HG03521 (cell line): Measurements from ENCODE around the gene STX2.

Source experiments
- ATAC-seq: cut with Tn5 transposase; IDR thresholded peaks from one replicate; pipeline ENCODE4 v1.9.1; 2021; ENCODE audit warnings: mild to moderate bottlenecking, moderate library complexity; ENCODE audit not compliant: unreplicated experiment

Gene STX2

DNA sequence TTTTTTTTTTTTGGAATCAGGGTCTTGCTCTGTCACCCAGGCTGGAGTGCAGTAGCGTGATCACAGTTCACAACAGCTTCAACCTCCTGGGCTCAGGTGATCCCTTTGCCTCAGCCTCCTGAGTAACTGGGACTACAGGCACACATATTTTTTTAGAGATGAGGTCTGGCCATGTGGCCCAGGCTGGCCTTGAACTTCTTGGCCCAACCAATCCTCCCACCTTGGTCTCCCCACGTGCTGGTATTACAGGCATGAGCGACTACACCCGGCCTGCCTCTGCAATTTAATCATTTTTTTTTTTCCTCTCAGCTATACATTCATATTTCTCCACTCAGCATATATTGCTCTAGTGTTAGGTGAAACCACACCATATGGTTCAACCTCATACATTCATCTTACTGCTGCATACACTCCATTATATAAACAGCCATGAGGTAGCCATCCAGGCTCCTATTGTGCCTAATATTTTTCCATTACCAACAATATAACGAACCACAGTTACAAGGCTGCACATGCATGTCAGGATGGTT lies 7.1 kb downstream of the STX2 start:
- no peak for ATAC-seq

DNA sequence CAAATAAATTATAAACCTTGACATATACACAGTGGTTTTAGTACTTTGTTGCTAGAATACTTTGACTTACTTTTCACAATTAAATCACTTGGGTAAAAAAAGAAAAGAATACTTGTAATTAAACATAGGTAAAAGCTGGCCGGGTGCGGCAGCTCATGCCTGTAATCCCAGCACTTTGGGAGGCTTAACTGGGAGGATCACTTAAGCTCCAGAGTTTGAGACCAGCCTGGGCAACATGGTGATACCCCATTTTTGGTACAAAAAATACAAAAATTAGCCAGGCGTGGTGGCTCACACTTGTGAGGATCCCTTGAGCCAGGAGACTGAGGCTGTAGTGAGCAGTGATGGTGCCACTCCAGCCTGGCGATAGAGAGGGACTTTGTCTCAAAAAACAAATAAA lies 7.8 kb downstream of the STX2 start:
- no peak for ATAC-seq

DNA sequence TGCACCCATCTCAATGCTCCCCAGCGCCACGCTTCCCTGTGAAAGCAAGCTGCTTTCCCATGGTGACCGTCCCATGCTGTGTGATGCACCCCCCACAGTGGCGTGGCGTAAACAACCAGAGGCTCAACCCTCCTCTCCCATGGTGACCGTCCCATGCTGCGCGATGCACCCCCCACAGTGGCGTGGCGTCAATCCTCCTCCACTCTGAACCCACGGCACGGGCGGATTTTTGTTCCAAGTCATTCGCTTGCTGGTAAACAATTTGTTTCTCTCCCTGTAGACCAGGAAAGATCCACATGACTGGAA lies 8.9 kb downstream of the STX2 start:
- no peak for ATAC-seq

DNA sequence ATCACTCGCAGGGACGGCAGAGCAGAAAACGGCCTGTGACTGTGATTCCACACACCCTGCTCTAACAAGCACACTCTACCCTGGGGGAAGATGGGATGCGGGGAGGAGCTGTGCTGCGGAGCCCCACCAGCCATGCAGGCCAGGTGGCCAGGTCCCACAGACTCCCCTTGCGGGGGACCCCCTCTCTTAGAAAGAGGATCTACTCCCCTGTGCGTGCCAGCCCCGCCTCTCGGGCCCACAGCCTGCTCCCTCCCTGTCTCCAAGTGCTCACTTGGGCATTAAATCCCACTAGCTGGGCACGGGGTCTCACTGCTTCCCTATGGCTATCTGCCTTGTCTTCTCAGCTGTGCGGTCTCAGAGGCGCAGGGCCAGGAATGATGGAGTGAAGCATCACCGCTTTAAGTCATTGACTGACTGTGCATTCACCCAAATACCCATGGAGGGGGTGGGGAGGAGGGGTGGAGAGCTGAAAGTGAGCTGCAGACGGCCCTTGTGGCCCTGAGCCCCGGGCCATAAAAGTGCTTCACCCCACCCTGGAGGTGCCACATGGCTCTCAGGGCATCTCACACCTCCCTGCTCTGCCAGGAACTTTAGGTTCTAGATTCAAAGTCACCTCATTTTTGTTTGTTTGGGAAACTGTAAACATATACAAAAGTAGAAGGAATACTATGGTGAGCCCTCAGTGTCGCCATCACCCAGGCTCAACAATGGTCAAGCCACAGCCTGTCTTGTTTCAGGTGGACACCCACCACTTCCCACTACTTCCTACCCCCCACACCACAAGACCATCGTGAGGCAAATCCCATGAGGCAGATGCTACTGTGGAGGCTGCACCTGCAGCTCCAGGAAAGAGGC lies 9.4 kb downstream of the STX2 start:
- no peak for ATAC-seq

DNA sequence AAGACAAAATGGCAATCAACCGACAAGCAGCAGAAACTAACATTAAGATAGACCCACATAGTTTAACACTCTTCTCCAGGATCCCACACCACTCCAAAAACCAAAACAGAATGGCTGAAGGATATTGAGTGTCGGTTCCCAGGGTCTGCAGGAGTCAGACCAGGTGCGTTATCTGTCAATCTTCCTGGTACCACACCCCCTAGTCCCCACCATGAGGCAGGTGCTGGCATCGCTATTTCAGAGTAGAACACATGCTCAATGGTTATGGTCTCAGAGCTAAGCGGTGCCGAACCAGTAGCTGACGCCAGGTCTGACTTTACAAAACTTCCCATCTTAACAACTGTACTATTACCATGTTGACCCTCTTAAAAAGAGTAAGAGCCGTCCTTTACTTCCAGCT lies 10.2 kb downstream of the STX2 start:
- no peak for ATAC-seq

DNA sequence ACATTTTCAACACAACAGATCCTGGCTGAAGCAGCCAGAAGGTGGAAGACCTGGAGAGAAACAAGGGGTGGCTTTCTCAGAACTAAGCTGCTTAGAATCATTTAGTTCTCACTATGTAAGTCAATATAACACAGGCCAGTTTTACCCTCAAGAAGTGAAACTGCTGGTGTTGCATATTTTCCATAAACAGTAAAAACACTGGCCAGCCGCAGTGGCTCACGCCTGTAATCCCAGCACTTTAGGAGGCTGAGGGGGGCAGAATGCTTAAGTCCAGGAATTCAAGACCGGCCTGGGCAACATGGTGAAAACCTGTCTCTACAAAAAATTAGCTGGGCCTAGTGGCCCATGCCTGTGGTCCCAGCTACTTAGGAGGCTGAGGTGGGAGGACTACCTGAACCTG lies 11.6 kb downstream of the STX2 start:
- no peak for ATAC-seq

DNA sequence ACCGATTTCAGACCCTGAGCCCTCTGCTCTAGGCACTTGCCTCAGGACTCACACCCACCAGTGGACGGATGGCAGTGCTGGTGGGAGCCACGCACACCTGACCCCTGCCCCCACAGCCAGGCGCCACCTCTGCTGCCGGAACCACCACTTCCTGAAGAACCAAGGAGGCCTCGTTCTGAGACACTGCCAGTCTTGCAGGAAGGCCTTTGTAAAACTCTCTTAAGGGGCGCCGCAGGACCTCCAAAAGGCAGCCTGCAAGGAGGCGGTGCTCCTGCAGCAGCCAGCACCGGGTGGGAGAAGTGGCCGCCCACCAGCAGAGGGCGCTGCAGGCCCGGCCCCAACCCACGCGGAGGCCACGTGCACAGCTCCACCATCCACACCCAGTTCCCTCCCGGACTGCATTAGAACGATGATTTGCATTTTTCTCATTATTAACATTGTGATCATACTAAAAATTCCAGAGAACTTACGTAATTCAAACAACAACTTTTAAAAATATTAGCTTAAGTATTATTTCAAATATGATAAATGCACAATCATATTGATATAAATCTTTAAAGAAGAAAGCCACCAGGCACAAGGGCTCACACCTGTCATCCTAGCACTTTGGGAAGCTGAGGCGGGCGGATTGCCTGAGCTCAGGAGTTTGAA lies 12.8 kb downstream of the STX2 start:
- no peak for ATAC-seq

DNA sequence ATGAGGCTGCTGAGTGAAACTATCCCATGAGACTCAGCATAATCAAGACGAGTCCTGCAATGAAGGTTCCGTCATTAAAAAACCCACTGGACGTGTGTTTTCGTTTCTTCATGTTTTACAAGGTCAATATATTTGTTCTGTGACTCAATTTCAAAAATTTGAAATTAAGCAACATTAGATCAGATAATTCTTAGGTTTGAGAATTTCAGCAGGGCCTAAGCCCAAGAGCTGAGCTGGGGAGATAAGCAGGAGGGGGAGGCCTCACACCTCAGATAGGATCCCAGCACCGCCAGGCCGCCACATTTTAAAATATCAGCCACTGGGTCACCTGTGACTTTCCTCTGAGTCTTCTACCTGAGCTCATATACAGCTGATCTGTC lies 13.3 kb downstream of the STX2 start:
- ATAC-seq = no peak

DNA sequence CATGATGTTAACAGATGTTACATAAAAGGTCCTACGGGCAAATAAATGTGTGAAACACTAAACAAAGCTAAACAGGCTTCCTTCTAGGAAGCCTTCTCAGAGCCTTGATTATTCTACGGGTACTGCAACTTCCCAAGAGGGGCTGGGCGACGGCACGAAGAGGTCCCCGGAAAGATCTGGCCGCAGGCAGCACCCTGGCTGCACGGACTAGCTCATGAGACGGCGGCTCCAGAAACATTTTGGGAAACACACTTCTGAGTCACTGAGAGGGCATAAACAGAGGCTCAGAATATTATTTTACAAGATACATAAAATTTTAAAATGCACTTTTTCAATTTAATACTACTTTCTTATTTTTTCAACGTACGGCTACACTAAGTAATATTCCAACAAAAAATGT lies 19.4 kb downstream of the STX2 start:
- no peak for ATAC-seq

DNA sequence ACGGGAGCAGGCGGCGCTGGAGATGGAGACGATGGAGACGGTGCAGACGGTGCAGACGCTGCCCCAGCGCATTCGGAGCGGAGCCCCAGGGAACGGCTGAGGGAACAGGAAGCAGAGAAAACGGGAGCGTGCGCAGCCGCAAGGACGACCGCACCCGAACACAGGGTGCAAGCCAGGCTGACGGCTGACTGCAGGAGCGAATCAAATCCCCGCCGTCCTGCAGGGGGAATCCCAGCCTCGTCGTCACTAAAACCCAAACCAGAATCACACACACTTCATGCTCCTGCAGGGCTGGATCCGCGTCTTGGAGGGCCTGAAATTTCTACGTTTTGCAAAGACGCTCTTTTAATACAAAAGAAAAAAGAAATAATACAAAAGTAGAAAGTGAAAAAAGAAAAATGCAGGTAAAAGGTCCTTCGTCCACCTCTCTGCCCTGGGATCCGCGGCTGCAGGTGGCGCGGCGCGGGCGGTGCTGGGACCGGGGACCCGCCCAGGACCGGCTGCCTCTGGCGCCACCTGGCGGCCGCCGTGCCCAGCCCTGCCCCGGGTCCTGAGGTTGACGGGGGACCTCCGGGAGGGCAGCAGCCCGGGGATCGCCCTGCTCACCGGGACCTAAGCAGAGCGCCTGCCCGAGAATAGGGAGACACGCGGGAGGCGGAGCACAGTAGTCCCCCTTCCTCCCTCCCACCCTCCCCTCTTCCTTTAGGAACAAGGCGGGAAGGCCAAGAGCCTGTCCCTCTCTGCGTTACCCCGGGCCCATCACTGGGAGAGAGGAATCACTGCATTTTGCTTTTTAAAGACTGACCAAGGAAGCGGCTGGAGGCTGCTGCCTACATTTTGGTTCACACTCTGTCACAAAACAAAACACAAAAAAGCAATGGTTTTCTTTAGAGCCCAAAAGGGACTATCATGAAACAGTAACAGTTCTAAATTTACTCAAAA lies 20.1 kb downstream of the STX2 start:
- ATAC-seq = peak; percentile 91

DNA sequence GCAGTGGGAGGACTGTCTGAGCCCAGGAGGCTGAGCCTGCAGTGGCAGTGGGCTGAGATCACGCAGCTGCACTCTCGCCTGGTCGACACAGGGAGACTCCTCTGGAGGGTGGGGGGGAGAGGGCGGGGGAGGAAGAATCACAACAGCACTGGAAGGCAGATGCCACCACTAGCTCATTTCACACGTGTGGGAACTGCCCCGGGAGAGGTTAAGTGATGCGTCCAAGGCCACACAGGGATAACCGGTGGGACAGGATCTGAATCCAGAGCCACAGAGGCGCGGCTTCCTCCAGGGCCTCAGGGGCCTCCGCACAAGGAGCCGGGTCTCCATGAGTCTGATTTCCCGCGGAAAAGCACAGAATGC lies 20.8 kb downstream of the STX2 start:
- ATAC-seq = no peak

DNA sequence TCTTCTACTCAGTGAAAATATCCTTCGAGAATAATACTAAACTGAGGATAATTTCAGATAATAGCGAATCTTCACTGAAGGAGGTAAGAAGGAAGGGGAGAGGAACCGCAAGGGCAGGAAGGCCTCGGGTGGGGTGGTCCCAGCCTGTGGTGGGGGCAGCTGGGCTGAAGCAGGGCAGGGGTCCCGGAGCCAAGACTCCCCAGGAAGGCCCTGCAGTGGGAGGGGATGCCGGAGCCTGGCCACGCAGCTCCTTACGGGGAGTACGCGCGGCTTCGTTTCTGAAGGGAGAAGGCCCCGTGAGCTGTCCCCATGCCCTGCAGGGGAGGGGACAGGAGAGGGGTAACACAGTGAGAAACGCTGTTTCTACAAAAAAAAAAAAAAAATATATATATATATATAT lies 21.2 kb downstream of the STX2 start:
- no peak for ATAC-seq

DNA sequence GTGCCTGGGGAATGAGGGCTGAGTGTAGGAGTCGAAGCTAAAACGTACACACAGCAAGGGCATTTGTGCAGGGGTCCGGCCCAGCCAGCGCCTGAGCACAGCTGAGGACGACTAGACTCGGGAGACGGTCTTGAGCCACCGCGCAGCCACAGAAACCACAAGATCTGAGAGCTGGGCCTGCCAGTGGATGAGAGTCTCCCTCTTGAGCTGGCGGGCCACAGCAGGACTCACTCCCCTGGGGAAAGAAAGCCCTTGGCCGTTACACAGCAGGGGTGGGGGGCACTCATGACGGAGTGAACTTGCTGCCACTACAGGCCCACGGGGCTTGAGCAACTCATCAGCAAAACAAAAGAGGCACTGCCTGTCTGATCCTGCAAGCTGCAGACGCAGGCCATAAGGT lies 23.0 kb downstream of the STX2 start:
- ATAC-seq = no peak

DNA sequence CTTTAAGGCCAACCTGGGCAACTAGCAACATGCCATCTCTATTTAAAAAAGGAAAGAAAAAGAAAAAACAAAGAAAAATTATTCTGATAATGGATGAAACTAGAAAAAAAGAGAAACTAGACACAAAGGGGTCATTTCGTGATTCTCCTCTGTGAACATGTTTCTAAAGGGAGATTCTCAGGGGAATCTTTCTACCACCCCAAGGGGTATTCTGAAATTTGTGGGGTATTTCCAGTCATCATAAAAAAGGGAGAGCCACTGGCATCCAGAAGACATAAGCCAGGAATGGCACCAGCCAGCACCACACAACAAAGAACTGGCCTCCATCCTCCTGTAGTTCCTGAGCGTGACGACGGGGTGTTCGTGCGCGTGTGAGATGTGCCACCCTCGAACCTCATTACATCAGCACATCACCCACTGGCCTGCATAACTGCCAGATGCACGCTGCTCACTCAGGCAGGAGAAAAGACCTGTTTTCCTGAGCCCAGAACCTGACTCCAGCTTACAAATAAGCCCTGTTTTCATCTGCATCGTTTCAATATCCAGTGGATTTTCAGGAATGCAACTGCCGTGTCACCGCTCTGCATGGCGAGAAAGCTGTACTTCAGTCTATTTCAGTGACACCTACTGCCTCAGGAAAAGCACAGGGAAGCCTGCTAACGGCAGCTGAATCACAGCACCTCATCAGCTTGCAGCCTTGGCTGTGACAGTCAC lies 23.9 kb downstream of the STX2 start:
- ATAC-seq = no peak

DNA sequence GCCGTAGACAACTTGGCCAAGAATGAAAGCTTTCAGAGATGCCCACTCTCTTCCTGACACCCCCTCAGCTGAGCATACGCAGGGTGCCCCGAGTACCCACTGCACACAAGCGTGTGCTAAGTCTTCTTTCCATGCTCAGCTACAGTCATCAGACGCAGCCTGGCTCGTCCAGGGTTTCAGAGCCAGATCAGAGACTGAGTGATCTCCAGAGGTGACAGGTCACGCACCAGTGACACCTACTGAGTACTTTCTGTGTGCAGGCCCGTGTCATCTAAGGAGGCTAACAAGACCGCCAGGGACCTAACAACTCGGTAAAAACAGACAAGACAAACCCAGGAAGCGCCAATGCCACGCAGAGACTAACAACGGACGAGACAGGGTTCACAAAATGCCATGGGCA lies 25.1 kb downstream of the STX2 start:
- ATAC-seq = no peak

DNA sequence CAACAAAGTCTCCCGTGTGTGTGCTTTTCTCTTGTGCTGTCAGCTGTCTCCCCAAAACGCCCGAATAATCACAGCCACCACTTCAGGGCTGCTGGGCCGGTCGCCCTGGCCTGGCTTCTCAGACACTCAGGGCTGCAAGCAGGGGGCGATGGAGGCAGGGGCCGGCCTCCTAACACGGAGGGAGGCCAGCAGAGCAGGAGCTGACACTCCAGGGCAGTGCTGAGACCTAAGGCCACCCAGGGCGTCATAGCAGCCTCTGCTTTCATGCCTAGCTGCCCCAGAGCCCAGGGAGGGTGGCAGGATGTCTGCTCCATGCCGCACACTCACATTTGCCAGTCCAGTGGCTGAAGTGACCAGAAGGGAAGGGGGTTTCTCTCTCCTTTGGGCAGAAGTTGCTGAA lies 25.6 kb downstream of the STX2 start:
- ATAC-seq = no peak

DNA sequence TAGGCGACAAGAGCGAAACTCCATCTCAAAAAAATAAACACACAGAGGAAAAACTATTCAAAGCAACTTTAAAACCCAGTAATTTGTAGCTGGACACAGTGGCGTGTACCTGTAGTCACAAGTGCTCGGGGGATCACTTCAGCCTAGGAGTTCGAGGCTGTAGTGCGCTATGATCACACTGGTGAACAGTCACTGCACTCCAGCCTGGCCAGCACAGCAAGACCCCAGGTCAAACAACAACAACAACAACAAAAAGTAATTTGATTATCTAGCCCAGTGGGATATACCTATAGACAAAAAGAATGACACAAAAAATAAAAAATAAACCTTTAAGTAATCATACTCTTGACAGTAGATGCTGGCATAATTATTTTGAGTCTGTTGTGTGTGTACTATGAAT lies 29.3 kb downstream of the STX2 start:
- no peak for ATAC-seq

DNA sequence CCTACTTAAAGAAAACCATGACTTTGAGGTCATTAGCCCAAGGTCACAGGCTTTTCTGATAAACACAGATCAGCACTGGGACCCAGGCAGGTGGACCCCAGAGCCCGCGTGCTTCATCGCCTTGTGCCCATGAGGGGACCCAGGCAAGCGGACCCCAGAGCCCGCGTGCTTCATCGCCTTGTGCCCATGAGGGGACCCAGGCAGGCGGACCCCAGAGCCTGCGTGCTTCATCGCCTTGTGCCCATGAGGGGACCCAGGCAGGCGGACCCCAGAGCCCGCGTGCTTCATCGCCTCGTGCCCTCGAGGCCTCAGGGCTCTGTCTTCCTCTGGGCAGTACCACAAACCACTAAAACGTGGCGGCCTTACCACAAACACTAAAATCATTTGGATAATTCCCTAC lies 31.7 kb downstream of the STX2 start:
- ATAC-seq = no peak

DNA sequence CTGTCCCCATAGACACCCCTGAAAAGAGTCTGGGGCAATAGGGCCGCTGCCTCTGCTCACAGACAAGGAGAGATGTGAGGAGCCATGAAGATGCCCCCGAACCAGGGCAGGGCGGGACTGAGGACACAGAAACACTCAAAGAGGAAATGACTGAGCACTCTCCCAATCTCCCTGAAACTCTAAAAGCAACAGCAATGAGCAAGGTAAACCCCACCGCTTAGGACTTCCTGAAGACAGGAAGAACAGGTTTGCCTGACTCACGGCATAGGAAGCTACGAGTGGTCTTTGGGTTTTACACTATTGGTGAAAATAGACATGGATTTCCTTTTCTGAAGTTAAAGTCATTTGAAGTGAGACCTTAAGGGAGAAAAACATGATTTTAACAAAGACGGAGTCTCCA lies 32.5 kb downstream of the STX2 start:
- no peak for ATAC-seq

DNA sequence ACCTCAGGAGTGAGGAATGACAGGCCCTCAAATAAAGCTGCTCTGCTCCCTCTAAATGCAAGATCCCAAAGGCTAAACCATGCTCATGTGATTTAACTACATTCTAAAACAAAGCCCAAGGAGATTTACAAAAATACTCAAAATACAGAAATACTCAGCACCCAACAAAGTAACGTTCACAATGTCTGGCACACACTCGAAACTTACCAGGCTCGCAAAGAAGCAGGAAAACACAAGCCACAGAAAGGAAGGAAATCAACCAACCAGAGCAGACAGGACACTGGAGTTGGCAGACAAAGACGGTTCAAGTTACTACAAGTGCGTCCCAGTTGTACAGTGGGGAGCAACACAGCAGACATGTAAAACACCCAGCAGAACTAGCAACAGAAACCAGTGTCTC lies 33.4 kb downstream of the STX2 start:
- ATAC-seq = no peak

DNA sequence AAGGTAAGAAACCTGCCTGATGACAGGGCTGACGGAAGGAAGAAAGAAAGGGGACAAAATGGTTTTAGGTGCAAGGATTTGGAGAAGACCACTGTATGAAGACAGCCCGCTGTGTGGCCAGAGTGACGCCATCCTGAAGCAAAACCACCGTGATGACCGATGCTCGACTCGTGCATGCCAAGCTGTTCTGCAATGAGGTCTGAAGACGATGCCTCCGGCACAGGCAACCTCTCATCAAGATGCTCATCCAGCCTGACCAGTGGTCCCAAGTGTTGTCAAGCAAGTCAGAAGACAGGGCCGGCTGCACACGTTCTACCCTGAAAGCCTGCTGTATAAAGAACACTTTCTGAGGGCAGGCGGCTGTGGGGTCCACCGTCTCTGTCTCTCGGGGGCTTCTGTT lies 34.8 kb downstream of the STX2 start:
- ATAC-seq = no peak
